ENCODE measurements around the gene POLE3.
"Not testable (repeated sequence)": the region's sequence is repeated elsewhere in the genome, so short reads cannot be mapped to it uniquely, and the experiment has no call there.

The POLE3 gene

GRCh38 chr9:113375057-113376023 lies 35.1 kb downstream of the POLE3 start:
- DNase-seq: no peak

DNA sequence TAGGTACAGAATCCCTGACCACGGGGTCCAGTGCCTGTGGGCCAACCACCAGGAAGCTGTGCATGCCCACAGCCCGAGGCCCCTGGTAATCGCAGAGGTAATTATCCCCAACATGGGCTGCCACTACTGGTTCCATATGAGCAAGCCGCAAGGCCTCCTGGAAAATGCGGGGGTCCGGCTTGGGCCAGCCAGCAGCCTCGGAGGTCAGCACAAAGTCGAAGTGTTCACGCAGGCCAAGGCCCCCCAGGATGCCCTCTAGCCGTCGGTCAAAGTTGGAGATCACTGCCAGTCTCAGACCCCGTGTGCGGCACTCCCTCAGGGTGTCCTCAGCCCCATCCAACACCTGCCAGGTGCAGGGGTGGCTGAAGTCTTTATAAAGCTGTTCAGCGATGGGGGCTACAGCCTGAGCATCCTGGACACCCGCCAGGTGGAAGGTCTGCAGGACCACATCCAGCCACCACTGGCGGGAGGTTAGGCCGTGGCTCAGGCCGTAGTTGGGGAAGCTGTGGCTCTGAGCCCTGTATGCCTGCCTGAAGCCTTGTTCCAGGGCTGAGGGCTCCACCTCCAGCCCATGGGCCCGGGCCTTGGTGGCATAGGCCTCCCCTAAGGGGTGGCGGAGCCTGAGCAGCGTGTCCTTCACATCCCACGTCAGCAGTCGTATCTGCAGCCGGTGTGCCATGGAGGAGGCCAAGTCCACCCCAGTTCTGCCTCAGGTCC lies 36.6 kb downstream of the POLE3 start:
- no peak for DNase-seq

- no peak for DNase-seq
These were observed 37.2 kb downstream of the POLE3 start for GRCh38 chr9:113373256-113373655.

DNA sequence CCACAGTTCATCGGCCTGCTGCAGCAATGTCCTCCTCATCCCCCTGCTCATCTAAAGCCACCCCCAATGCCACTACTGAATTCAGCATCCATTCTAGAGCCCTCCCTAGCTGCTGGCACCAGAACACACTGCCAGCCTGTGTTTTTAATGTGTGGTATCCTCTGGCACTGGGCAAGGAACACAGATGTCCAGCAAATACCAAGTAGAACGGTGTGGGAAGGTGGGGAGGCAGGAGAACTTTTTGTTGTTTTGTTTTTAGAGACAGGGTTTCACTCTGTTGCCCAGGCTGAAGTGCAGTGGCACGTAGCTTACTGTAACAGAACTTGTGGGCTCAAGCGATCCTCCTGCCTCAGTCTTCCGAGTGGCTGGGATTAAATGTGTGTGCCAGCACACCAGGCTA lies 38.4 kb downstream of the POLE3 start:
- DNase-seq: no peak

DNA sequence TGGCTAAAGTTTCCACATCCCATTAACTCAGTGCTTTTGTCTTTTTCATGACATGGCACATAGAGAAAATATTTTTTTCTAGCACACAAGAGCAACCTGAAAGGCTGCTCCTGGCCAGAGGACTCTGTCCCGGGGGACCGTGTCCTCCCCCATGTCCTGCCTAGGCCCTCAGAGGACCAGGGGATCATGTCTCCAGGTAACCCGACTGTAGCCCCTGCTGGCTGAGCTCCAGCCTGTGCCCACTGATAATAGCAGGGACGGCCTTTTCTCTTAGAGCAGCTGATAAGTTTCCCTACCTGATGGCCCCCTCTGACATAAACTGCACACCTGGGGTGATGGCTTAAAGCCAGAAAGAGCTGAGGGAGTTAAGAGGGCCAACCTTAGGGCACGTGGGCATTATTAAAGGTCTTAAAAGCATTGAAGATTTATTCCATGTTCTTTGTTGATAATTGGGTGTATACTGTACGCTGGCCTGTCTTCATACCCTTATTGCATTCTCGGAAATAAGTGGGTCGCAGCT lies 39.6 kb downstream of the POLE3 start:
- no peak for DNase-seq

- DNase-seq: no peak
These were observed 40.7 kb downstream of the POLE3 start for GRCh38 chr9:113369855-113370140.

DNA sequence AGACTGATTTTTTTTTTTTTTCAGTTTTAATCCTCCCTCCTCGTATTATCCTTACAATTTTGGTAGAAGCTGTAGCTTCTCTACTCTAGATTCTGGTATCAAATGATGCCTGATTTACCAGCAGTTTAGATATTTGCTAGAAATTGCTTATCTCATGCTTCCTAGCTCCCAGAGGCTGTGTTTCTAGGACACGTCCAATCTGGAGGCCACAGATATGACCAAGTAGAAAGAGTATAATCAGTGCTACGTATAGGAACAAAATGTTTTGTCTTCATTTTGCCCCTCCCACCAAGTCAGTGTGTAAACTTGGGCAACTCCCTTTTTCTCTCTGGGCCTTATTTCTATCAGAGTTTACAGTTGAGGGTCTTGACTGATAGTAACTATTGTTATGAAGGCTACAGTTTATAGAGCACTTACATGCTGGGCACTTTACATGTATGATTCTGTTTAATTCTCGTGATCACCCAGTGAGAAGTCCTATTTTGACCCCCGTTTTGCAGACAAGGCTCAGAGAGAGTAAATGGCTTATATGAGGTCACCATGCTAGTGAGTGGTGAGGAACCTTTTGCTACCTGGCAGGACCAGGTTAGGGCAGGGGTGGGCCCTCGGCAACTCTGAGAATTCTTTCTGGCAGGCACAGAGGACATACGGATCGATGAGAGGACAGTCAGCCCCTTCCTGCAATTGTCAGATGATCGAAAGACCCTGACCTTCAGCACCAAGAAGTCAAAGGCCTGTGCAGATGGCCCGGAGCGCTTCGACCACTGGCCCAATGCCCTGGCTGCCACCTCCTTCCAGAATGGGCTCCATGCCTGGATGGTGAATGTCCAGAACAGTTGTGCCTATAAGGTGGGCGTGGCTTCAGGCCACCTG lies 41.3 kb downstream of the POLE3 start:
- DNase-seq: no peak

DNA sequence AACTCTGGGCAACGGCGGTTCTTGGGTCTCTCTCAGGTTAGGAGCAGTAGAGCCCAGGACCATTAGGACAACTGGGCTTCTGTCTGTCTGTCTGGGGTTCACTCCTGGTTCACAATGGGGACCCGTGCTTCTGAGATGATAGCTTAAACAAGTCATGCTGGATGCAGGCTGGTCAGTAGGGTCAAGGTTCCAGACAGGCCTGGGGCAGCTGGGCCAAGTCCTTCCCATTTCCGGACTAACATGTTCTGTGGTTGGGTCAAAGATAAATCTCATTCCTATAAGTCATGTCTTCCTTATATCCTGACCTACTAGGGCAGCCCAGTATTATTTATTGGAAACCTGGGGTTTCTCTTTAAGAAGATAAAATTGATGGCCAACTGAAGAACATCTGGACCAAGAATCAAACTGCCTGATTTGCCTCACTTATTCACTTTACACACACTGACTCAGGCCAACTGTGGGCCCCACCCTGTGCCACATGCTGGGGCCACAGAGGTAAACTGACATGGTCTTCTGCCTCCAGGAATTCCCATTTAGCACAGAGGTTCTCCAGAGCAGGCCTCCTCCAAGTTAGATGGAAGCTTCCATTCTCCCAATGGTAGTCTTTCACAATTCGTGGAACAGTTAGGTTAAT lies 42.0 kb downstream of the POLE3 start:
- DNase-seq: no peak

DNA sequence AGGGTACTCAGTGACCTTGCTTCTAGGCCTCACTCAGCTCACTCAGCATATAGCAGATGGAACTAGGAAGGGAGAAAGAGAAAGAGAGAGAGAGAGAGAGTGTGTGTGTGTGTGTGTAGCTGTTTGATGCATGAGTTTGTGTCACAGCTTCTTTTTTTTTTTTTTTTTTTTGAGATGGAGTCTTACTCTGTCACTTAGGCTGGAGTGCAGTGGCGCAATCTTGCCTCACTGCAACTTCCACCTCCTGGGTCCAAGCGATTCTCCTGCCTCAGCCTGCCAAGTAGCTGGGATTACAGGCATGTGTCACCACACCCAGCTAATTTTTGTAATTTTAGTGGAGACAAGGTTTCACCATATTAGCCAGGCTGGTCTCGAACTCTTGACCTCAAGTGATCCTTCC lies 44.8 kb downstream of the POLE3 start:
- DNase-seq: not testable (repeated sequence)

DNA sequence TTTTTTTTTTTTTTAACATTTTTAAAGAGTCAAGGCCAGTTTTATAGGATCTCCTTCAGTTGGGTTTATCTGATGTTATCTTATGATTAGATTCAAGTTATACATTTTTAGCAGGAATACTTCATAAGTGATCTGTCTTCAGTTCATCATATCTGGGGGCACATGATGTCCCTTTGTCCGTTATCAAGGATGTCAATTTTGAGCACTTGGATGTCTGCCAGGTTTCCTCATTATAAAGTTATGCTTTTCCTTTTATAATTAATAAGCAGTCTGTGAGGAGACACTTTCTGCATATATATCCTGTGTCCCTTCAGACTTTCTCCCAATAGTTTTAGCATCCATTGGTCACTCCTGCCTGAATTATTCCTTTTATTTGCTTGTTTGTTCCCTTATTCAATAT lies 45.5 kb downstream of the POLE3 start:
- no peak for DNase-seq

DNA sequence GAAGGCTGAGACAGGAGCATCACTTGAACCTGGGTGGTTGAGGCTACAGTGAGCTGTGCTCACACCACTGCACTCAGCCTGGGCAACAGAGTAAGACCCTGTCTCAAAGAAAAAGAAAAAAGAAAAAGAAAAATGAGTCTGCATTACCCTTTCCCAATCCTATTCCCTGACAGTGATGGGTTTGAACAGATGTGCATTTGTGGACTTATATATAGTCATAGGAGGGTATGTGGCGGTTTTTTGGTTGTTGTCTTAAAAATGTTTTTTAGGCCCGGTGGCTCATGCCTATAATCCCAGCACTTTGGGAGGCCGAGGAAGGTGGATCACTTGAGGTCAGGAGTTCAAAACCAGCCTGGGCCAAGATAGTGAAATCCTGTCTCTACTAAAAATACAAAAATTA lies 47.1 kb downstream of the POLE3 start:
- DNase-seq: no peak

- no peak for DNase-seq
These were observed 49.0 kb downstream of the POLE3 start for GRCh38 chr9:113361304-113362018.

GRCh38 chr9:113360242-113360842 lies 50.1 kb downstream of the POLE3 start:
- no peak for DNase-seq

DNA sequence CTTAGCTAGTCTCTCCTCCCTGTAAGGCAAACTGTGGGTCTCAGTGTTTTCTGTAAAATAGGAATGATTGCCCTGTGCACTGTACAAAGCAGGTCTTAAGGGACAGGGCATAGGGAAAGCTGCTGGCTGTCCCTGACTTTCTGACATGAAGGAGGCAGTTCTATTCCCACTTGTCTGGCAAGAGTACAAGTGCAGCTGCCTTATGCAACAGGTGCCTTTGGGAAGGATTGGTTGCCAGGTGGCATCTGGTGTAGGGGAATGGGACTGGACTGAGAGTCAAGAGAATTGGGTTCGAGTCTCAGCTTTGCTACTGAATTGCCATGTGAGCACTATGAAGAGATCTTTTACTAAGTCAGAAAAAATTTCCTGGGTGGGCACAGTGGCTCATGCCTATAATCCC lies 51.1 kb downstream of the POLE3 start:
- DNase-seq: no peak

All from SIG-M5 (cell line).